OCI-LY7 (cell line): ENCODE results near the gene IFNL3. TPM values are rescaled to one million over a fixed set of nuclear protein-coding genes. Genes with fewer than 3 reads are reported as not detected.

ENCODE experiments used
- BruUV-seq: library from RNA; stranded (reverse); fragments of 400-500 nt; replicated peaks from 2 replicates; lab custom pipeline; 2021; lab: Mats Ljungman, UMichigan
- CTCF ChIA-PET: fragments of 300-600 bp; sonication (Branson Sonifier 250); formaldehyde crosslinking; loops from one replicate; lab custom pipeline; 2022; ENCODE audit warnings: antibody characterized with exemption; ENCODE audit not compliant: unreplicated experiment; lab: Charles Lee
- POLR2A ChIA-PET: fragments of 300-600 bp; sonication (Branson Sonifier 250); formaldehyde crosslinking; loops from one replicate; lab custom pipeline; 2022; ENCODE audit warnings: antibody characterized with exemption; lab: Charles Lee
- DNase-seq: peaks from one replicate; pipeline ENCODE4 v3.0.0-alpha.2; 2015; ENCODE audit warnings: low spot score
- H2AFZ ChIP-seq: fragments of 200-600 bp; sonication (generic), shearing (Covaris generic); 2 replicates; pipeline ENCODE4 v1.6.1; 2014; ENCODE audit warnings: mild to moderate bottlenecking, antibody characterized with exemption, low read length, moderate library complexity
- H3K27ac ChIP-seq: fragments of 200-600 bp; sonication (generic); 2 replicates; pipeline ENCODE4 v1.5.1; 2014; ENCODE audit warnings: mixed run types, low read depth, mild to moderate bottlenecking, moderate library complexity, low read length, inconsistent platforms; ENCODE audit not compliant: poor library complexity, severe bottlenecking
- H3K36me3 ChIP-seq: fragments of 200-600 bp; sonication (generic); 2 replicates; pipeline ENCODE4 v1.6.1; 2014; ENCODE audit warnings: mild to moderate bottlenecking, antibody characterized with exemption, low read length, moderate library complexity, mixed read lengths; ENCODE audit not compliant: insufficient read depth
- H3K4me1 ChIP-seq: fragments of 200-600 bp; sonication (generic); 2 replicates; pipeline ENCODE4 v1.5.1; 2014; ENCODE audit warnings: mild to moderate bottlenecking, low read length; ENCODE audit not compliant: insufficient read depth, poor library complexity, severe bottlenecking
- H3K4me2 ChIP-seq: fragments of 200-600 bp; sonication (generic); 2 replicates; pipeline ENCODE4 v1.6.1; 2014; ENCODE audit warnings: mild to moderate bottlenecking, low read length
- H3K4me3 ChIP-seq: fragments of 200-600 bp; sonication (generic); 2 replicates; pipeline ENCODE4 v1.5.1; 2014; ENCODE audit warnings: mild to moderate bottlenecking, low read depth, low read length; ENCODE audit not compliant: poor library complexity, severe bottlenecking
- H3K79me2 ChIP-seq: fragments of 200-600 bp; sonication (generic); 2 replicates; pipeline ENCODE4 v1.6.1; 2016; ENCODE audit warnings: low read depth, mild to moderate bottlenecking, low read length, moderate library complexity, mixed read lengths; ENCODE audit not compliant: insufficient read depth
- H3K9me2 ChIP-seq: fragments of 200-600 bp; sonication (generic); 2 replicates; pipeline ENCODE4 v1.6.1; 2016; ENCODE audit warnings: mild to moderate bottlenecking, low read length, mixed read lengths; ENCODE audit not compliant: insufficient read depth
- H3K9me3 ChIP-seq: fragments of 200-600 bp; sonication (generic); 2 replicates; pipeline ENCODE4 v1.6.1; 2014; ENCODE audit warnings: mild to moderate bottlenecking, mixed run types, low read length, mixed read lengths
- H4K20me1 ChIP-seq: fragments of 200-600 bp; sonication (generic); 2 replicates; pipeline ENCODE4 v1.6.1; 2014; ENCODE audit warnings: mild to moderate bottlenecking, antibody characterized with exemption, low read length, moderate library complexity, mixed read lengths; ENCODE audit not compliant: insufficient read depth
- EZH2phosphoT487 ChIP-seq: fragments of 200-600 bp; sonication (generic); IDR thresholded peaks from 2 replicates; pipeline ENCODE4 v1.6.1; 2018; ENCODE audit warnings: low read depth, borderline replicate concordance, mild to moderate bottlenecking, mixed run types, antibody characterized with exemption, low read length, moderate library complexity, mixed read lengths
- intact Hi-C: fragments of 100-400 bp; cut with micrococcal nuclease; formaldehyde crosslinking; loops from one replicate; pipeline ENCODE4 v1.10.0; 2022; ENCODE audit not compliant: unreplicated experiment
- total RNA-seq, 2 experiments: library from RNA; depleted of rRNA in 1 of 2; stranded (reverse); fragments of >200 nt in 1 of 2; shearing (Covaris generic) in 1 of 2; gene quantifications; 2 replicates each; pipeline ENCODE4 v1.2.3, GENCODE V29; 2014 to 2022
- TF ChIP-seq, protein P1 (sequence below): fragments of 200-600 bp; sonication (generic); conservative IDR thresholded peaks from 2 replicates; pipeline ENCODE4 v1.5.1; 2014; ENCODE audit warnings: mild to moderate bottlenecking, antibody characterized with exemption, low read length, moderate library complexity, mixed read lengths

Gene IFNL3
- total RNA-seq, 2 experiments from 2014 or later: not detected

DNA sequence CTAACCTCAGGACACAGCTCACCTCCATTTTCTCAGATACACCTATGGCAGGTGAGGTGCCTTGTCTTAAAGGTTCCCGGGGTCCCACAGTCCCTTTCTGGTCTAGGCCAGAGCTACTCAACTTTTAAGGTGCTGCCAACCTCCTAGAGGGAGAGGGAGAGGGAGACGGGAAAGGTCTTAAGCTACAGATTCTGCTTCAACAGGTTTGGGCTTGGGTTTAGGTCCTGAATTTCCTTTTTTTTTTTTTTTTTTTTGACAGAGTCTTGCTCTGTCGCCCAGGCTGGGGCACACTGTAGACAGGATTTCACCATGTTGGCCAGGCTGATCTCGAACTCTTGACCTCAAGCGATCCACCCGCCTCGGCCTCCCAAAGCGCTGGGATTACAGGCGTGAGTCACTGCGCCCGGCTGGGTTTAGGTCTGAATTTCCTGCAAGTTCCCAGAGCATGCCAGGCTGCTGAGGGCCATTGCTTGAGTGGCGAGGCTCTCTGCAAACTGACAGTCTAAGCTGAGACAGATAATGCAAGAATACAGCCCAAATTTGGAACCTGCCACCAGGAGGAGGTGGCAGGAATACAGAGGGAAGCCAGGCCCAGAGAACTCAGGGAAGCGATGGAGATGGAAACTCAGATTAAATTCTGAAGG, 33.0 kb downstream of the IFNL3 start:
- Histone ChIP-seq H3K4me3 (no peak overlapping the region), H3K4me2 (no peak overlapping the region), H3K27ac (no peak overlapping the region), H3K36me3 (no peaks in the 10 kb centered on the region), H3K9me2 (no peaks in the 10 kb centered on the region), H2AFZ (no peak overlapping the region), H3K79me2 (no peaks in the 10 kb centered on the region), H3K4me1 (no peaks in the 10 kb centered on the region), H4K20me1 (no peaks in the 10 kb centered on the region), H3K9me3 (no peaks in the 10 kb centered on the region)
- TF ChIP-seq, protein P1, sequence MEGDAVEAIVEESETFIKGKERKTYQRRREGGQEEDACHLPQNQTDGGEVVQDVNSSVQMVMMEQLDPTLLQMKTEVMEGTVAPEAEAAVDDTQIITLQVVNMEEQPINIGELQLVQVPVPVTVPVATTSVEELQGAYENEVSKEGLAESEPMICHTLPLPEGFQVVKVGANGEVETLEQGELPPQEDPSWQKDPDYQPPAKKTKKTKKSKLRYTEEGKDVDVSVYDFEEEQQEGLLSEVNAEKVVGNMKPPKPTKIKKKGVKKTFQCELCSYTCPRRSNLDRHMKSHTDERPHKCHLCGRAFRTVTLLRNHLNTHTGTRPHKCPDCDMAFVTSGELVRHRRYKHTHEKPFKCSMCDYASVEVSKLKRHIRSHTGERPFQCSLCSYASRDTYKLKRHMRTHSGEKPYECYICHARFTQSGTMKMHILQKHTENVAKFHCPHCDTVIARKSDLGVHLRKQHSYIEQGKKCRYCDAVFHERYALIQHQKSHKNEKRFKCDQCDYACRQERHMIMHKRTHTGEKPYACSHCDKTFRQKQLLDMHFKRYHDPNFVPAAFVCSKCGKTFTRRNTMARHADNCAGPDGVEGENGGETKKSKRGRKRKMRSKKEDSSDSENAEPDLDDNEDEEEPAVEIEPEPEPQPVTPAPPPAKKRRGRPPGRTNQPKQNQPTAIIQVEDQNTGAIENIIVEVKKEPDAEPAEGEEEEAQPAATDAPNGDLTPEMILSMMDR: no peak
- TF ChIP-seq EZH2phosphoT487: no peak
- ChIA-PET CTCF (no interaction called here), POLR2A (interaction anchor here (0.7 to 1.0 kb wide), 3 partner anchors 112 to 202 kb away, joined by 3 to 5 read pairs (median 4); partner anchors contain the start of gene PAF1)
- intact Hi-C loops: loop anchor here (1.0 kb wide), 2 partner anchors 116 to 199 kb away; no protein-coding TSS in a partner anchor
- no peak for DNase-seq
- no TSS peak for BruUV-seq

DNA sequence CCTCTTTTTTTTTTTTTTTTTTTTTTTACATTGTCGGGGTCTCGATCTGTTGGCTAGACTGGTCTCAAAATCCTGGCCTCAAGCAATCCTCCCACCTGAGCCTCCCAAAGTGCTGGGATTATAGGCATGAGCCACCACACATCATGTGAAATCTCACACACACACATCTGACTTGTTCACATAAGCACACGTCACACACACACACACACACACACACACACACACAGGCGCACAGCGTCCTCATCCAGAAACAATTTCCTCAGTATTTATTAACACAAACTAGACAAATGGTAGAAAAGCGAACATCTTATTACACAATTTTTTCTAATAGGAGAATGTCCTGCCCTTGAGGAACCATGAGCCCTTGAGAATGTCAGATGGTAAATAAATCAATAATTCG, 35.6 kb downstream of the IFNL3 start:
- Histone ChIP-seq H3K9me2 (no peaks in the 10 kb centered on the region), H2AFZ (no peak overlapping the region), H3K27ac (no peak overlapping the region), H3K9me3 (no peaks in the 10 kb centered on the region), H4K20me1 (no peaks in the 10 kb centered on the region), H3K4me2 (no peak overlapping the region), H3K4me1 (no peaks in the 10 kb centered on the region), H3K36me3 (no peaks in the 10 kb centered on the region), H3K4me3 (no peak overlapping the region), H3K79me2 (no peaks in the 10 kb centered on the region)
- intact Hi-C loops: no loop called here
- ChIA-PET POLR2A (no interaction called here), CTCF (no interaction called here)
- TF ChIP-seq EZH2phosphoT487: no peak
- TF ChIP-seq, protein P1: no peak
- DNase-seq: no peak
- BruUV-seq: no TSS peak

DNA sequence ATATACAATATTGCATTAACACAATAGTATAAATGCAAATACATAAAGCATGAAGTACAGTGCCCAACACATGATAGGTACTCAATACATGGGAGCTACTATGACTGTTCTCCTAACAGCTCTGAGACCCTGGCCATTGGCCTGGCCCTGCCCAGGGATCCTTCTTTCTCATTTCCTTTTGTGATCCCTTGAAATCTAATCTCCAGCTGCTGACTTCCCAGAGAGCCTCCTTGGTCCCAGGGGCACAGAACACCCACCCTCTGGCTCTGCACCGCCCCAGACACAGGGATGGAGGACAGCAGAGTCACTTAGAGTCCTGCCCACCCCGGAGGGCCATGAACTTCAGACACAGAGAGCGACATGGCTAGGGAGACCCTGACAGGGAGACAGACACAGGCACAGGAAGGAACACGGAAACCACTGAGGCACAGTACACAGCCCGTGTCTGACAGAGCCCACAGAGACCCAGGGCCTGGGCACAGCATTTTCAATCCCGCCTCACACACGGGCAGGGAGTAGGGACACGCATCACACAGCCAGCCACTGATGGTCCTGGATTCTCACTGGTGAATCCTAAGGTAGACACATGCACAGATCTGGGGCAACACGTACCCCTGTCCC, 36.5 kb downstream of the IFNL3 start:
- BruUV-seq: no TSS peak
- Histone ChIP-seq H3K9me2 (no peaks in the 10 kb centered on the region), H3K4me3 (no peak overlapping the region), H3K27ac (no peak overlapping the region), H3K36me3 (no peaks in the 10 kb centered on the region), H3K4me1 (no peaks in the 10 kb centered on the region), H4K20me1 (no peaks in the 10 kb centered on the region), H3K4me2 (no peak overlapping the region), H2AFZ (no peak overlapping the region), H3K79me2 (no peaks in the 10 kb centered on the region), H3K9me3 (no peaks in the 10 kb centered on the region)
- DNase-seq: no peak
- TF ChIP-seq, protein P1: no peak
- no peak for TF ChIP-seq EZH2phosphoT487
- intact Hi-C loops: no loop called here
- ChIA-PET POLR2A (no interaction called here), CTCF (no interaction called here)
